Cardiac muscle cell (in vitro differentiated cells and primary cell): ENCODE results near the gene RPAP3. TPM values are rescaled to one million over a fixed set of nuclear protein-coding genes. Genes with fewer than 3 reads are reported as not detected.
A peak's percentile ranks its signal among the peaks of the same experiment; 100 is the strongest.

Source experiments
- DNase-seq, 2 donors: peaks; one replicate each; pipeline versions ENCODE4 v3.0.0 to v3.0.0-alpha.2; 2010 to 2017; ENCODE audit warnings: low read depth in 1 of 2, low spot score in 1 of 2
- H3K27ac ChIP-seq: fragments of 200-600 bp; sonication (generic); 2 replicates; pipeline ENCODE4 v1.5.1; 2016
- H3K27me3 ChIP-seq: fragments of 200-600 bp; sonication (generic); 2 replicates; pipeline ENCODE4 v1.6.0; 2016; ENCODE audit warnings: control low read depth
- H3K36me3 ChIP-seq: fragments of 200-600 bp; sonication (generic); 2 replicates; pipeline ENCODE4 v1.5.1; 2016; ENCODE audit warnings: control low read depth
- H3K4me1 ChIP-seq: fragments of 200-600 bp; sonication (generic); 2 replicates; pipeline ENCODE4 v1.8.1; 2017; ENCODE audit warnings: low read depth, mild to moderate bottlenecking, mixed run types
- H3K4me3 ChIP-seq: fragments of 200-600 bp; sonication (generic); 2 replicates; pipeline ENCODE4 v1.5.1; 2016; ENCODE audit warnings: mild to moderate bottlenecking
- H3K9me3 ChIP-seq: fragments of 200-600 bp; sonication (generic); 2 replicates; pipeline ENCODE4 v1.5.1; 2017; ENCODE audit warnings: low read depth, mild to moderate bottlenecking, control low read depth
- polyA plus RNA-seq: library from polyadenylated mRNA; unstranded; fragments of >200 nt; fragmentation: Nextera tagmentation; extraction: Ambion mirVana; gene quantifications from 2 replicates; pipeline ENCODE4 v1.2.1, GENCODE V29; 2016
- total RNA-seq: library from RNA; depleted of rRNA; stranded (reverse); fragments of >200 nt; gene quantifications from 2 replicates; pipeline ENCODE4 v1.2.3, GENCODE V29; 2016
- TF ChIP-seq, protein P1 (sequence below): IDR thresholded peaks from 2 replicates; pipeline ENCODE4 v1.5.1; 2012; ENCODE audit warnings: low read depth, mild to moderate bottlenecking, low read length

Gene RPAP3
- total and polyA plus RNA-seq, 2 experiments from 2014 or later = 24.9 to 44.3 TPM

DNA sequence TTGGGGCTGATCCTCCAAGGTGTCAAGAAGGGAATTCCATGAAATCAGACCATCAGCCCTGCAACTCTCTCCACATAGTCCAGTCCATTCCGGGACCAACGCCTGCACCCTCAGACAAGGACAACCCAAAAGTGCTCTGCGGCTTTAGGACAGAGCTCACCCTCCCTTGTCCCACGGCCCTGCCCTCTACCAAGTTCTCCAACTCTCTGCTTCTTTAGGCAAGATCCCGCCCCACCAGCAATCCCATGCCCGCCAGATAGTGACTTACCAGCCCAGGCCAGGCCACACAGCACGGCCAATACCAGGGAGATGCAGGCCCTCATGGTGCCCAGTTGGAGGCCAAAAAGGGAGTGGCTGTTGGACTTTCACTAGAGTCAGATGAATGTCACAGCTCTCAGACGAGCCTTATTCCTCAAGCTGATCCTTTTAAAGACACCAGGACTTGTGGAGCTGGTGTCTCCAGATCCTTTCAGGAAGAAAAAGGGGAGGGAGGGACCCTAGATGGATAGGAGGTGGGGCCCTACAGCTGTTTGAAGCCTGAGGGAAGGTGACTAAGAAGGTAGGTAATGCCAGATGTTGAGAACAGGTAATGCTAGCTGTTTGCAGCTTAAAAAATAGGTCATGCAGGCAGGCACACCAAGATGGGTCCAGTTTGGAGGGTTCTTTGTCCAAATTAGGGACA is 19.4 kb upstream of the RPAP3 start, which contains the start of gene ENDOU:
ENDOU (minus strand) TSS at position 400 of the 682 bp plus-strand sequence; CDS start at position 323, 77 bp downstream.
- H3K9me3 ChIP-seq = no peaks in the 10 kb centered on the region
- TF ChIP-seq, protein P1, sequence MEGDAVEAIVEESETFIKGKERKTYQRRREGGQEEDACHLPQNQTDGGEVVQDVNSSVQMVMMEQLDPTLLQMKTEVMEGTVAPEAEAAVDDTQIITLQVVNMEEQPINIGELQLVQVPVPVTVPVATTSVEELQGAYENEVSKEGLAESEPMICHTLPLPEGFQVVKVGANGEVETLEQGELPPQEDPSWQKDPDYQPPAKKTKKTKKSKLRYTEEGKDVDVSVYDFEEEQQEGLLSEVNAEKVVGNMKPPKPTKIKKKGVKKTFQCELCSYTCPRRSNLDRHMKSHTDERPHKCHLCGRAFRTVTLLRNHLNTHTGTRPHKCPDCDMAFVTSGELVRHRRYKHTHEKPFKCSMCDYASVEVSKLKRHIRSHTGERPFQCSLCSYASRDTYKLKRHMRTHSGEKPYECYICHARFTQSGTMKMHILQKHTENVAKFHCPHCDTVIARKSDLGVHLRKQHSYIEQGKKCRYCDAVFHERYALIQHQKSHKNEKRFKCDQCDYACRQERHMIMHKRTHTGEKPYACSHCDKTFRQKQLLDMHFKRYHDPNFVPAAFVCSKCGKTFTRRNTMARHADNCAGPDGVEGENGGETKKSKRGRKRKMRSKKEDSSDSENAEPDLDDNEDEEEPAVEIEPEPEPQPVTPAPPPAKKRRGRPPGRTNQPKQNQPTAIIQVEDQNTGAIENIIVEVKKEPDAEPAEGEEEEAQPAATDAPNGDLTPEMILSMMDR = no peak
- no peak within 1 kb of the TSS for H3K4me3 ChIP-seq
- no peak within 1 kb of the TSS for H3K27ac ChIP-seq
- no peak for DNase-seq
- H3K4me1 ChIP-seq = peaks cover 13% of the 10 kb centered on the region
- no peaks in the 10 kb centered on the region for H3K36me3 ChIP-seq
- no peaks in the 10 kb centered on the region for H3K27me3 ChIP-seq

GRCh38 chr12:47722941-47723631 is 17.3 kb upstream of the RPAP3 start:
- TF ChIP-seq, protein P1 = no peak
- Histone ChIP-seq H3K27me3 (no peaks in the 10 kb centered on the region), H3K4me3 (no peak overlapping the region), H3K27ac (peak overlapping the region; percentile 20), H3K36me3 (no peaks in the 10 kb centered on the region), H3K4me1 (peaks cover 16% of the 10 kb centered on the region), H3K9me3 (no peaks in the 10 kb centered on the region)
- DNase-seq = peak in 1 of 2 donors; percentile 67

- no peak for DNase-seq
- TF ChIP-seq, protein P1 = no peak
- Histone ChIP-seq H3K36me3 (no peaks in the 10 kb centered on the region), H3K4me1 (peaks cover 22% of the 10 kb centered on the region), H3K27me3 (no peaks in the 10 kb centered on the region), H3K27ac (peak overlapping the region; percentile 20), H3K4me3 (no peak overlapping the region), H3K9me3 (no peaks in the 10 kb centered on the region)
These were observed 16.5 kb upstream of the RPAP3 start for GRCh38 chr12:47722136-47722834.

GRCh38 chr12:47721431-47721973 is 15.7 kb upstream of the RPAP3 start:
- TF ChIP-seq, protein P1 = no peak
- Histone ChIP-seq H3K27me3 (no peaks in the 10 kb centered on the region), H3K4me1 (peaks cover 25% of the 10 kb centered on the region), H3K27ac (no peak overlapping the region), H3K4me3 (no peak overlapping the region), H3K9me3 (no peaks in the 10 kb centered on the region), H3K36me3 (no peaks in the 10 kb centered on the region)
- DNase-seq = no peak

GRCh38 chr12:47718531-47718930 is 12.7 kb upstream of the RPAP3 start:
- Histone ChIP-seq H3K4me3 (no peak overlapping the region), H3K27ac (peak overlapping the region; percentile 91), H3K27me3 (no peaks in the 10 kb centered on the region), H3K9me3 (no peaks in the 10 kb centered on the region), H3K4me1 (peaks cover 25% of the 10 kb centered on the region), H3K36me3 (no peaks in the 10 kb centered on the region)
- TF ChIP-seq, protein P1 = no peak
- no peak for DNase-seq
